ENCODE data around the gene ARHGAP44. TPM values are rescaled to one million over a fixed set of nuclear protein-coding genes. Genes with fewer than 3 reads are reported as not detected.

The ARHGAP44 gene
- total RNA-seq, 2 experiments from 2014 or later: not detected

DNA sequence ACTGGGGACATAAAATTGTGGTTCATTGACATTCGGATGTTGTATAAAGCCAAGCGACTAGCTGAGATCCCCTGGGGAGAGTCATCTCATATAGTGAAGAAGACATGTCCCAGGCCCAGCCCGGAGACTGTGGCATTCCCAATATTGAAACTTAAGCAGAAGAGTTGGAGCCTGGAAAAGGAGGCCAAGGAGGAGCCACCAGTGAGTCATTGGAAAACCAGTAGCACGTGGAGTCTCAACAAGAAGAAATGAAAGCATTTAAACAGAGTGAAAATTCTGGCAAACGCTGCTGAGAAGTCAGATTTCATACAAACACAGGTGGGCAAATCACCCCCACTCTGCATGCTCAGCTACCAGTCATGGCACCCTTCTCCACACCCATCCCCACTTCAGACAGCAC is 237.9 kb downstream of the ARHGAP44 start:
- H3K27ac ChIP-seq (ENCODE audit: low read depth in 1 of 2, low read length in 2 of 2): no peak overlapping the region
- ChIA-PET POLR2A (no interaction called here), CTCF (no interaction called here)
- peaks cover 17% of the 10 kb centered on the region for H3K27me3 Mint-ChIP-seq
- peaks cover 18% of the 10 kb centered on the region for H3K4me1 Mint-ChIP-seq (ENCODE audit: low read depth)
- DNase-seq: no peak
- no peaks in the 10 kb centered on the region for H3K27me3 ChIP-seq (ENCODE audit: control insufficient read depth in 1 of 2, insufficient read depth in 2 of 2, low read length in 2 of 2)
- peaks cover 20% of the 10 kb centered on the region for H3K4me1 ChIP-seq (ENCODE audit: insufficient read depth, low read length)
- no peaks in the 10 kb centered on the region for H3K9me3 Mint-ChIP-seq
- TF ChIP-seq, protein P1, sequence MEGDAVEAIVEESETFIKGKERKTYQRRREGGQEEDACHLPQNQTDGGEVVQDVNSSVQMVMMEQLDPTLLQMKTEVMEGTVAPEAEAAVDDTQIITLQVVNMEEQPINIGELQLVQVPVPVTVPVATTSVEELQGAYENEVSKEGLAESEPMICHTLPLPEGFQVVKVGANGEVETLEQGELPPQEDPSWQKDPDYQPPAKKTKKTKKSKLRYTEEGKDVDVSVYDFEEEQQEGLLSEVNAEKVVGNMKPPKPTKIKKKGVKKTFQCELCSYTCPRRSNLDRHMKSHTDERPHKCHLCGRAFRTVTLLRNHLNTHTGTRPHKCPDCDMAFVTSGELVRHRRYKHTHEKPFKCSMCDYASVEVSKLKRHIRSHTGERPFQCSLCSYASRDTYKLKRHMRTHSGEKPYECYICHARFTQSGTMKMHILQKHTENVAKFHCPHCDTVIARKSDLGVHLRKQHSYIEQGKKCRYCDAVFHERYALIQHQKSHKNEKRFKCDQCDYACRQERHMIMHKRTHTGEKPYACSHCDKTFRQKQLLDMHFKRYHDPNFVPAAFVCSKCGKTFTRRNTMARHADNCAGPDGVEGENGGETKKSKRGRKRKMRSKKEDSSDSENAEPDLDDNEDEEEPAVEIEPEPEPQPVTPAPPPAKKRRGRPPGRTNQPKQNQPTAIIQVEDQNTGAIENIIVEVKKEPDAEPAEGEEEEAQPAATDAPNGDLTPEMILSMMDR (IDR thresholded peaks at IDR 0.05): no peak
- no peak overlapping the region for H3K4me3 Mint-ChIP-seq
- no peaks in the 10 kb centered on the region for H3K9me3 ChIP-seq (ENCODE audit: control insufficient read depth in 1 of 2, insufficient read depth in 1 of 2, low read length in 2 of 2)
- intact Hi-C loops (cut with DNase I, micrococcal nuclease): loop anchor here in 1 of 2 experiments (10.0 kb wide), 2 partner anchors 1038 to 1178 kb away; partner anchors contain the start of gene COX10
- ATAC-seq (ENCODE audit: poor library complexity): no peak
- H3K27ac Mint-ChIP-seq: no peak overlapping the region
- H3K36me3 Mint-ChIP-seq (ENCODE audit: low read depth): no peaks in the 10 kb centered on the region
- H3K4me3 ChIP-seq (ENCODE audit: low read length): no peak overlapping the region
- no peaks in the 10 kb centered on the region for H3K36me3 ChIP-seq (ENCODE audit: insufficient read depth, low read length)

DNA sequence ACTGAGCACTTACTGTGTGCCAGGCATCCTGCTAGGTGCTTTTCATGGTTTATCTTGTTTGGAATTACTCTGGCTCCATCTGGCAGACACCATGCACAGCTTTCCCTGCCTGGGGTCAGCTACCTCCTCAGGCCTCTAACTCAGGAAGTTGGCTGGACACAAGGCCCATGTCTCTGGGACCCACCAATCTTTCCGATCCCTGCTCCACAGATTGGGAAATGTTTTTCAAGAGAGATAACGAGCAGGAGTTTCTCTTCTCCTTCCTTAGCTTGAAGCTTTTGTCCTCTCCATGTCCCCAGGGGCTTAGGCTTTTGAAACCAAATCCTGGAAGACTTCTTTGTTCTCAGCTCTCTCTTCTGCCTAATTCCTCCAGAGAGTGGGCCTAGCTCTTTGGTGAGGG is 240.0 kb downstream of the ARHGAP44 start:
- DNase-seq: no peak
- ChIA-PET POLR2A (interaction anchor here (0.6 to 3.5 kb wide), 2 partner anchors 11 to 1032 kb away, joined by 3 to 31 read pairs; partner anchors contain the start of genes ELAC2 and ZNF18), CTCF (interaction anchor here (0.9 to 3.6 kb wide), 4 partner anchors 8 to 27 kb away, joined by 3 to 26 read pairs (median 4); partner anchors contain the start of gene ELAC2)
- no peak for ATAC-seq (ENCODE audit: poor library complexity)
- intact Hi-C loops (cut with DNase I, micrococcal nuclease): loop anchor here in 1 of 2 experiments (10.0 kb wide), 2 partner anchors 1035 to 1175 kb away; partner anchors contain the start of gene COX10
- Histone ChIP-seq H3K4me3 (ENCODE audit: low read length) (no peak overlapping the region), H3K4me1 (ENCODE audit: insufficient read depth, low read length) (peaks cover 19% of the 10 kb centered on the region), H3K36me3 (ENCODE audit: insufficient read depth, low read length) (no peaks in the 10 kb centered on the region), H3K9me3 (ENCODE audit: control insufficient read depth in 1 of 2, insufficient read depth in 1 of 2, low read length in 2 of 2) (no peaks in the 10 kb centered on the region), H3K27ac (ENCODE audit: low read depth in 1 of 2, low read length in 2 of 2) (no peak overlapping the region), H3K27me3 (ENCODE audit: control insufficient read depth in 1 of 2, insufficient read depth in 2 of 2, low read length in 2 of 2) (no peaks in the 10 kb centered on the region)
- Mint-ChIP-seq H3K27me3 (peaks cover 16% of the 10 kb centered on the region), H3K9me3 (no peaks in the 10 kb centered on the region), H3K4me1 (ENCODE audit: low read depth) (peaks cover 17% of the 10 kb centered on the region), H3K27ac (no peak overlapping the region), H3K4me3 (no peak overlapping the region), H3K36me3 (ENCODE audit: low read depth) (no peaks in the 10 kb centered on the region)
- TF ChIP-seq, protein P1 (IDR thresholded peaks at IDR 0.05): no peak

DNA sequence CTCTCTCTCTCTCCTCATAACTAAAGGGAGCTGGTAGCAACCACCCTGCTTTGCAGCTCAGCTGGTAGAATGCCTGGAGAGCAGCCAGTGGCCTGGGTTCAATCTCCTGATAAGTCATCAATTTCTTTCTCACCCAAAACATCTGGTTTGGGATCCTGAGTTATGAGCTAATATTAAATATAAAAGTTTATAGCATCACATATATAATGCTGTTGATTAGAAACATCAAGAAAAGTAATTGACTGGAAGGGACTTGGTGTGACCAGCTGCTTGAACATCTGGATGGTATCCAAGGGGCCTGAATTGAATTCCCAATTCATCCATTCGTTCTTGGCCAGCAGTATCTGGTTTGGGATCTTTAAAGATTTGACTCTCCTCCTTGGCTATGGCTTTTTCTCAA is 240.8 kb downstream of the ARHGAP44 start:
- H3K27me3 Mint-ChIP-seq: peaks cover 12% of the 10 kb centered on the region
- TF ChIP-seq, protein P1 (IDR thresholded peaks at IDR 0.05): no peak
- no peak for ATAC-seq (ENCODE audit: poor library complexity)
- no peak overlapping the region for H3K27ac ChIP-seq (ENCODE audit: low read depth in 1 of 2, low read length in 2 of 2)
- intact Hi-C loops (cut with DNase I, micrococcal nuclease): loop anchor here (1.0 to 10.0 kb wide), 3 partner anchors 565 to 1897 kb away; no protein-coding TSS in a partner anchor
- H3K36me3 Mint-ChIP-seq (ENCODE audit: low read depth): no peaks in the 10 kb centered on the region
- ChIA-PET CTCF (interaction anchor here (0.9 to 3.6 kb wide), 7 partner anchors 8 to 1271 kb away, joined by 3 to 26 read pairs (median 3); partner anchors contain the start of genes ELAC2 and HS3ST3B1), POLR2A (interaction anchor here (0.6 to 3.5 kb wide), 3 partner anchors 12 to 1897 kb away, joined by 3 to 31 read pairs (median 3); partner anchors contain the start of genes ELAC2 and ZNF18)
- H3K9me3 Mint-ChIP-seq: no peaks in the 10 kb centered on the region
- H3K4me3 Mint-ChIP-seq: no peak overlapping the region
- H3K27ac Mint-ChIP-seq: no peak overlapping the region
- H3K4me1 ChIP-seq (ENCODE audit: insufficient read depth, low read length): peaks cover 13% of the 10 kb centered on the region
- peaks cover 0 to 2% of the 10 kb centered on the region in 2 experiments for H3K9me3 ChIP-seq (ENCODE audit: control insufficient read depth in 1 of 2, insufficient read depth in 1 of 2, low read length in 2 of 2)
- H3K4me3 ChIP-seq (ENCODE audit: low read length): no peak overlapping the region
- H3K4me1 Mint-ChIP-seq (ENCODE audit: low read depth): peaks cover 13% of the 10 kb centered on the region
- H3K27me3 ChIP-seq (ENCODE audit: control insufficient read depth in 1 of 2, insufficient read depth in 2 of 2, low read length in 2 of 2): no peaks in the 10 kb centered on the region
- no peaks in the 10 kb centered on the region for H3K36me3 ChIP-seq (ENCODE audit: insufficient read depth, low read length)
- no peak for DNase-seq

All from CD4-positive, alpha-beta T cell (primary cell).